DND-41 (cell line): Measurements from ENCODE around the gene HOXA4.

Experiments used
- EZH2 ChIP-seq: IDR thresholded peaks from 3 replicates; pipeline ENCODE4 v1.6.1; 2012; ENCODE audit warnings: borderline replicate concordance, low read depth, mild to moderate bottlenecking, moderate library complexity, low read length, inconsistent platforms; ENCODE audit not compliant: severe bottlenecking
- TF ChIP-seq, protein P1 (sequence below): IDR thresholded peaks from 2 replicates; pipeline ENCODE4 v1.5.1; 2012; ENCODE audit warnings: borderline replicate concordance, low read length, moderate library complexity, mild to moderate bottlenecking; ENCODE audit not compliant: poor library complexity, severe bottlenecking; ENCODE audit errors: extremely low read depth

DNA sequence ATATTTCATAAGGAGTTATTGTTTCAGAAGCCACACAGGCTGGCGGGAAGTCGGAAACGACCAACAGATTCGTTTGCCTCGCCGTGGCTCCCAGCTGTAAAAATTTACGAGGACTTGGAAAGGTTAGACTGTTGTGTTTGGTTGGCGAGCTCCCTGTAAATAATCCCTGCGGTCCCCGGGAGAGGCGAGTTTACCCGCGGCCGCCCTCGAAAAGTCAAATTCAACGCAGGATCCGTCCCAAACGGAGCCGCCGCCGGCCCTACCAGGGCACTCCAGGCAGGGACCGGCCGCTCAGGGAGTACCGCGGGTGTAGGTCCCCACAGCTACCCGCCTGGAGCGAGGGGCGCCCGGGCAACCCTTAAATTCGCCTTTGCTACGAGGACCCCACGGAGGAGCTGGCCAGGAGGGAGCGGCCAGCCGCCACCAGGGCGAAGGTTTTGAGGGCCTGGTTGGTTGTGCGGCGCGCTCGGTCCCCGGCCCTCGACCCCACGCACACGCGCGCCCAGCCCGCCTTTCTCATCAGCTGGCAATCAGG, 35.5 kb upstream of the HOXA4 start:
- TF ChIP-seq, protein P1, sequence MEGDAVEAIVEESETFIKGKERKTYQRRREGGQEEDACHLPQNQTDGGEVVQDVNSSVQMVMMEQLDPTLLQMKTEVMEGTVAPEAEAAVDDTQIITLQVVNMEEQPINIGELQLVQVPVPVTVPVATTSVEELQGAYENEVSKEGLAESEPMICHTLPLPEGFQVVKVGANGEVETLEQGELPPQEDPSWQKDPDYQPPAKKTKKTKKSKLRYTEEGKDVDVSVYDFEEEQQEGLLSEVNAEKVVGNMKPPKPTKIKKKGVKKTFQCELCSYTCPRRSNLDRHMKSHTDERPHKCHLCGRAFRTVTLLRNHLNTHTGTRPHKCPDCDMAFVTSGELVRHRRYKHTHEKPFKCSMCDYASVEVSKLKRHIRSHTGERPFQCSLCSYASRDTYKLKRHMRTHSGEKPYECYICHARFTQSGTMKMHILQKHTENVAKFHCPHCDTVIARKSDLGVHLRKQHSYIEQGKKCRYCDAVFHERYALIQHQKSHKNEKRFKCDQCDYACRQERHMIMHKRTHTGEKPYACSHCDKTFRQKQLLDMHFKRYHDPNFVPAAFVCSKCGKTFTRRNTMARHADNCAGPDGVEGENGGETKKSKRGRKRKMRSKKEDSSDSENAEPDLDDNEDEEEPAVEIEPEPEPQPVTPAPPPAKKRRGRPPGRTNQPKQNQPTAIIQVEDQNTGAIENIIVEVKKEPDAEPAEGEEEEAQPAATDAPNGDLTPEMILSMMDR, result no peak
- no peak for TF ChIP-seq EZH2
